Endothelial cell of umbilical vein (primary cell): ENCODE results near the gene ZBTB20. TPM values are rescaled to one million over a fixed set of nuclear protein-coding genes. Genes with fewer than 3 reads are reported as not detected.

Experiments
- BruUV-seq: library from RNA; stranded (reverse); fragments of 400-500 nt; replicated peaks from 2 replicates; lab custom pipeline; 2021; lab: Mats Ljungman, UMichigan
- CTCF ChIA-PET: fragments of 300-600, 350-600 bp; sonication (Branson Sonifier 250); formaldehyde crosslinking; loops from one replicate; lab custom pipeline; 2021; ENCODE audit warnings: antibody characterized with exemption, inconsistent platforms; lab: Charles Lee
- POLR2A ChIA-PET: fragments of 300-600, 350-600 bp; sonication (Branson Sonifier 250); formaldehyde crosslinking; loops from one replicate; lab custom pipeline; 2021; ENCODE audit warnings: antibody characterized with exemption, inconsistent platforms; lab: Charles Lee
- DNase-seq: peaks from one replicate; pipeline ENCODE4 v3.0.0-alpha.2; 2011; ENCODE audit warnings: low read depth, low spot score
- FAIRE-seq: peaks from 2 replicates; lab custom pipeline; 2011; peaks lifted over from hg19 to GRCh38; lab: Jason Lieb, UNC
- H2AFZ ChIP-seq: 2 replicates; pipeline ENCODE4 v1.6.0; 2012; ENCODE audit warnings: low read depth, low read length, control low read depth, inconsistent platforms
- H3K27ac ChIP-seq: 2 replicates; pipeline ENCODE4 v1.5.1; 2011; ENCODE audit warnings: low read depth, mild to moderate bottlenecking, control low read depth, low read length, moderate library complexity; ENCODE audit not compliant: insufficient read depth
- H3K27me3 ChIP-seq, 2 experiments: 2 replicates each; pipeline versions ENCODE4 v1.6.0 to v1.6.1; 2011; ENCODE audit warnings: low read length in 2 of 2, mixed read lengths in 1 of 2; ENCODE audit not compliant: control insufficient read depth in 2 of 2, insufficient read depth in 2 of 2
- H3K36me3 ChIP-seq, 2 experiments: 2 replicates in 1 of 2; 3 replicates in 1 of 2; pipeline ENCODE4 v1.5.1; 2011; ENCODE audit warnings: low read length in 2 of 2, mild to moderate bottlenecking in 1 of 2, moderate library complexity in 1 of 2; ENCODE audit not compliant: control insufficient read depth in 2 of 2, insufficient read depth in 2 of 2; ENCODE audit errors: extremely low read depth in 1 of 2
- H3K4me1 ChIP-seq: 3 replicates; pipeline ENCODE4 v1.5.1; 2011; ENCODE audit warnings: mild to moderate bottlenecking, low read length; ENCODE audit not compliant: control insufficient read depth, insufficient read depth; ENCODE audit errors: extremely low read depth
- H3K4me2 ChIP-seq: 2 replicates; pipeline ENCODE4 v1.6.1; 2011; ENCODE audit warnings: low read length, control low read depth, mixed read lengths; ENCODE audit not compliant: insufficient read depth
- H3K4me3 ChIP-seq, 3 experiments: fragments of 200-600 bp in 1 of 3; sonication (generic), shearing (Covaris generic) in 1 of 3; replicated peaks in 1 of 3; 2 replicates each; pipeline ENCODE4 v1.5.1; 2011 to 2016; ENCODE audit warnings: control low read depth in 3 of 3, low read length in 3 of 3, mild to moderate bottlenecking in 2 of 3, inconsistent platforms in 1 of 3, low read depth in 1 of 3, moderate library complexity in 1 of 3; ENCODE audit not compliant: insufficient read depth in 1 of 3
- H3K79me2 ChIP-seq: 2 replicates; pipeline ENCODE4 v1.6.0; 2012; ENCODE audit warnings: low read length, inconsistent platforms; ENCODE audit not compliant: control insufficient read depth, insufficient read depth
- H3K9ac ChIP-seq: replicated peaks from 2 replicates; pipeline ENCODE3; 2011; ENCODE audit warnings: low read length, control low read depth; ENCODE audit not compliant: insufficient read depth; ENCODE audit errors: extremely low read depth
- H3K9me1 ChIP-seq: replicated peaks from 3 replicates; pipeline ENCODE4 v1.6.0; 2011; ENCODE audit warnings: mild to moderate bottlenecking, low read length; ENCODE audit not compliant: control insufficient read depth, insufficient read depth; ENCODE audit errors: extremely low read depth
- H3K9me3 ChIP-seq: replicated peaks from 2 replicates; pipeline ENCODE4 v1.5.1; 2012; ENCODE audit warnings: low read length, inconsistent platforms; ENCODE audit not compliant: control insufficient read depth, insufficient read depth
- H4K20me1 ChIP-seq: replicated peaks from 2 replicates; pipeline ENCODE3; 2011; ENCODE audit warnings: mild to moderate bottlenecking, low read length; ENCODE audit not compliant: control insufficient read depth, insufficient read depth; ENCODE audit errors: extremely low read depth
- EZH2 ChIP-seq: IDR thresholded peaks from 2 replicates; pipeline ENCODE4 v1.6.1; 2012; ENCODE audit warnings: borderline replicate concordance, low read depth, mild to moderate bottlenecking, moderate library complexity, low read length, inconsistent platforms; ENCODE audit not compliant: severe bottlenecking
- FOS ChIP-seq: IDR thresholded peaks from 2 replicates; pipeline ENCODE4 v1.6.1; 2011; ENCODE audit warnings: mild to moderate bottlenecking, low read length, moderate library complexity, borderline replicate concordance; ENCODE audit not compliant: insufficient read depth
- GATA2 ChIP-seq: IDR thresholded peaks from 2 replicates; pipeline ENCODE4 v1.7.0; 2011; ENCODE audit warnings: low read depth, mild to moderate bottlenecking, moderate library complexity, mixed read lengths, low read length; ENCODE audit not compliant: insufficient read length, insufficient read depth
- JUN ChIP-seq: IDR thresholded peaks from 2 replicates; pipeline ENCODE4 v1.6.1; 2011; ENCODE audit warnings: borderline replicate concordance, low read depth; ENCODE audit not compliant: insufficient read length, insufficient read depth
- MYC ChIP-seq: IDR thresholded peaks from one replicate; pipeline ENCODE4 v1.6.1; 2011; ENCODE audit warnings: mild to moderate bottlenecking, low read depth, low read length
- POLR2A ChIP-seq: IDR thresholded peaks from 2 replicates; pipeline ENCODE4 v1.6.1; 2012; ENCODE audit warnings: low read depth, mild to moderate bottlenecking, control low read depth, low read length
- POLR2AphosphoS5 ChIP-seq: IDR thresholded peaks from 2 replicates; pipeline ENCODE4 v1.6.1; 2012; ENCODE audit warnings: low read depth, mild to moderate bottlenecking, control low read depth, low read length, moderate library complexity; ENCODE audit not compliant: insufficient read depth
- dilution Hi-C: fragments of 300-500 bp; cut with MboI; formaldehyde crosslinking; loops from one replicate; pipeline ENCODE4 v1.15.0; 2019; ENCODE audit warnings: low sequenced_read_pairs; ENCODE audit not compliant: extremely low pct_ligation_motif_present
- intact Hi-C: fragments of 100-400 bp; cut with micrococcal nuclease; formaldehyde crosslinking; loops from one replicate; pipeline ENCODE4 v1.10.0; 2022
- polyA plus RNA-seq, 4 experiments: library from polyadenylated mRNA; depleted of rRNA in 3 of 4; stranded (reverse) in 3 of 4; unstranded in 1 of 4; fragments of >200 nt; gene quantifications; 2 replicates each; pipeline versions ENCODE4 v1.2.1 to v1.2.3, GENCODE V29; 2011 to 2012; ENCODE audit warnings: missing spikeins in 1 of 4
- total RNA-seq: library from RNA; stranded (reverse); gene quantifications from 2 replicates; pipeline ENCODE4 v1.2.3, GENCODE V29; 2021
- TF ChIP-seq, protein P1 (sequence below): IDR thresholded peaks from 2 replicates; pipeline ENCODE4 v1.6.1; 2011; ENCODE audit not compliant: insufficient read depth, insufficient read length
- TF ChIP-seq, protein P2 (sequence below), 2 donors: IDR thresholded peaks; 1 replicate in 1 of 2; 2 replicates in 1 of 2; pipeline ENCODE4 v1.5.1; 2011; ENCODE audit warnings: low read length in 2 of 2, mild to moderate bottlenecking in 2 of 2, moderate library complexity in 2 of 2, control low read depth in 1 of 2, inconsistent platforms in 1 of 2, low read depth in 1 of 2; ENCODE audit not compliant: insufficient read depth in 1 of 2; ENCODE audit errors: extremely low read depth in 1 of 2

Gene ZBTB20
- total and polyA plus RNA-seq, 2 donors (not counting 3 experiments of a cell fraction or from before 2014, with no cell fraction given): 2.1 to 20.5 TPM

DNA sequence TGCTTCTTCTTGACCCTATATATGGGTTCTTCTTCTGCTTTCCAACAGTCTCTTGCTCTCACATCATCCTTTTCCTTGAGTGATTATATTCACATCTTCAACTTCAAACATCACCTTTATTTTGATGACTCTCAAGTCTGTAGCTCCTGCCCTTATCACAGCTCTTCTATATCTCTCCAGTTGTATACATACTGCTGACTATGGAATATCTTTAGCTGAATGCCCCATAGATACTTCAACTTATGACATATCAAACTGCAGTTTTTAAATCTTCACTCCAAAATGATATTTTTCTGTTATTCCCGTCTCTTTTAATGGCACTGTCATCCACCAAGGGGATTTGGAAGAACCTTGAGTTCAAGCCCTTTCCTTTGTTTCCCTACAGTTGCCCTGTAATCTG, 139.1 kb downstream of the ZBTB20 start:
- Histone ChIP-seq H3K4me3 (no peak overlapping the region), H3K27ac (no peak overlapping the region), H3K4me2 (no peak overlapping the region), H3K36me3 (no peaks in the 10 kb centered on the region), H3K9me1 (no peaks in the 10 kb centered on the region), H2AFZ (no peak overlapping the region), H3K27me3 (no peaks in the 10 kb centered on the region), H3K4me1 (no peaks in the 10 kb centered on the region), H3K79me2 (no peaks in the 10 kb centered on the region), H3K9me3 (no peaks in the 10 kb centered on the region), H3K9ac (no peak overlapping the region), H4K20me1 (no peaks in the 10 kb centered on the region)
- DNase-seq (no peak), FAIRE-seq (no peak)
- ChIA-PET CTCF (no interaction called here), POLR2A (no interaction called here)
- TF ChIP-seq, protein P1, sequence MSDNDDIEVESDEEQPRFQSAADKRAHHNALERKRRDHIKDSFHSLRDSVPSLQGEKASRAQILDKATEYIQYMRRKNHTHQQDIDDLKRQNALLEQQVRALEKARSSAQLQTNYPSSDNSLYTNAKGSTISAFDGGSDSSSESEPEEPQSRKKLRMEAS: no peak
- TF ChIP-seq JUN (no peak), POLR2A (no peak), EZH2 (no peak), MYC (no peak), FOS (no peak), GATA2 (no peak), POLR2AphosphoS5 (no peak)
- TF ChIP-seq, protein P2, sequence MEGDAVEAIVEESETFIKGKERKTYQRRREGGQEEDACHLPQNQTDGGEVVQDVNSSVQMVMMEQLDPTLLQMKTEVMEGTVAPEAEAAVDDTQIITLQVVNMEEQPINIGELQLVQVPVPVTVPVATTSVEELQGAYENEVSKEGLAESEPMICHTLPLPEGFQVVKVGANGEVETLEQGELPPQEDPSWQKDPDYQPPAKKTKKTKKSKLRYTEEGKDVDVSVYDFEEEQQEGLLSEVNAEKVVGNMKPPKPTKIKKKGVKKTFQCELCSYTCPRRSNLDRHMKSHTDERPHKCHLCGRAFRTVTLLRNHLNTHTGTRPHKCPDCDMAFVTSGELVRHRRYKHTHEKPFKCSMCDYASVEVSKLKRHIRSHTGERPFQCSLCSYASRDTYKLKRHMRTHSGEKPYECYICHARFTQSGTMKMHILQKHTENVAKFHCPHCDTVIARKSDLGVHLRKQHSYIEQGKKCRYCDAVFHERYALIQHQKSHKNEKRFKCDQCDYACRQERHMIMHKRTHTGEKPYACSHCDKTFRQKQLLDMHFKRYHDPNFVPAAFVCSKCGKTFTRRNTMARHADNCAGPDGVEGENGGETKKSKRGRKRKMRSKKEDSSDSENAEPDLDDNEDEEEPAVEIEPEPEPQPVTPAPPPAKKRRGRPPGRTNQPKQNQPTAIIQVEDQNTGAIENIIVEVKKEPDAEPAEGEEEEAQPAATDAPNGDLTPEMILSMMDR (IDR thresholded peaks at IDR 0.05; ENCODE audit: extremely low read depth in 1 of 2, insufficient read depth in 1 of 2, low read depth in 1 of 2, low read length in 2 of 2): no peak
- no TSS peak for BruUV-seq
- dilution Hi-C loops (no loop called here), intact Hi-C loops (no loop called here)
